WTC11 (cell line): ENCODE results near the gene G3BP2. TPM values are rescaled to one million over a fixed set of nuclear protein-coding genes. Genes with fewer than 3 reads are reported as not detected.

Source experiments
- ATAC-seq: fragments of 200-7000 bp; cut with Tn5 transposase; 2 replicates; pipeline ENCODE4 v1.10.0; 2021; ENCODE audit warnings: mild to moderate bottlenecking, moderate library complexity
- CTCF ChIA-PET: fragments of 300-600 bp; sonication (Branson Sonifier 250); formaldehyde crosslinking; loops from one replicate; lab custom pipeline; 2021; ENCODE audit warnings: antibody characterized with exemption; lab: Charles Lee
- POLR2A ChIA-PET: fragments of 350-600 bp; sonication (Branson Sonifier 250); formaldehyde crosslinking; loops from one replicate; lab custom pipeline; 2021; ENCODE audit warnings: antibody characterized with exemption; lab: Charles Lee
- DNase-seq: peaks from one replicate; pipeline ENCODE4 v3.0.0; 2021; ENCODE audit warnings: low spot score
- H3K27ac Mint-ChIP-seq: 2 replicates; pipeline ENCODE4 v1.8.0; 2021; ENCODE audit warnings: mixed read lengths
- H3K27me3 Mint-ChIP-seq: 2 replicates; pipeline ENCODE4 v1.8.0; 2021; ENCODE audit warnings: low read depth, mild to moderate bottlenecking, moderate library complexity, mixed read lengths
- H3K36me3 Mint-ChIP-seq: 2 replicates; pipeline ENCODE4 v1.8.0; 2021; ENCODE audit warnings: mixed read lengths
- H3K4me1 Mint-ChIP-seq: 2 replicates; pipeline ENCODE4 v1.8.0; 2022; ENCODE audit warnings: mixed read lengths
- H3K4me3 Mint-ChIP-seq: 2 replicates; pipeline ENCODE4 v1.8.0; 2021; ENCODE audit warnings: mild to moderate bottlenecking, moderate library complexity, mixed read lengths
- H3K9me3 Mint-ChIP-seq: 2 replicates; pipeline ENCODE4 v1.8.0; 2021; ENCODE audit warnings: mixed read lengths
- AFF4 ChIP-seq: sonication (generic); formaldehyde crosslinking; IDR thresholded peaks from 2 replicates; pipeline ENCODE4 v1.8.1; 2023; ENCODE audit warnings: mild to moderate bottlenecking, missing genetic modification reagents, borderline replicate concordance
- ATF2 ChIP-seq: sonication (generic); formaldehyde crosslinking; IDR thresholded peaks from 2 replicates; pipeline ENCODE4 v1.8.1; 2022; ENCODE audit warnings: low read depth, missing genetic modification reagents, borderline replicate concordance
- E2F4 ChIP-seq: sonication (generic); formaldehyde crosslinking; IDR thresholded peaks from 2 replicates; pipeline ENCODE4 v1.8.1; 2022; ENCODE audit warnings: low read depth, mild to moderate bottlenecking, moderate library complexity, missing genetic modification reagents, borderline replicate concordance
- EMX1 ChIP-seq: fragments of 250-450 bp; sonication (Bioruptor Pico); IDR thresholded peaks from 2 replicates; pipeline ENCODE4 v1.8.0; 2021; ENCODE audit warnings: mild to moderate bottlenecking
- ERG ChIP-seq: fragments of 250-450 bp; sonication (Bioruptor Pico); IDR thresholded peaks from 2 replicates; pipeline ENCODE4 v1.8.0; 2021; ENCODE audit warnings: mild to moderate bottlenecking
- ETV6 ChIP-seq: sonication (generic); formaldehyde crosslinking; IDR thresholded peaks from 2 replicates; pipeline ENCODE4 v1.8.1; 2022; ENCODE audit warnings: mild to moderate bottlenecking, missing genetic modification reagents
- GABPB1 ChIP-seq: sonication (generic); formaldehyde crosslinking; IDR thresholded peaks from 2 replicates; pipeline ENCODE4 v1.8.1; 2023; ENCODE audit warnings: mild to moderate bottlenecking, missing genetic modification reagents
- HMGXB4 ChIP-seq: sonication (generic); formaldehyde crosslinking; IDR thresholded peaks from 2 replicates; pipeline ENCODE4 v1.8.1; 2023; ENCODE audit warnings: mild to moderate bottlenecking, moderate library complexity, missing genetic modification reagents
- JAZF1 ChIP-seq: fragments of 250-450 bp; sonication (Bioruptor Pico); IDR thresholded peaks from 2 replicates; pipeline ENCODE4 v1.9.0; 2021; ENCODE audit warnings: moderate library complexity, mild to moderate bottlenecking, inconsistent platforms
- JUN ChIP-seq: sonication (generic); formaldehyde crosslinking; IDR thresholded peaks from 2 replicates; pipeline ENCODE4 v1.8.0; 2023; ENCODE audit warnings: mild to moderate bottlenecking, missing genetic modification reagents
- MAX ChIP-seq: sonication (generic); formaldehyde crosslinking; IDR thresholded peaks from 2 replicates; pipeline ENCODE4 v1.8.0; 2022; ENCODE audit warnings: mild to moderate bottlenecking, missing genetic modification reagents
- NR2C2 ChIP-seq: sonication (generic); formaldehyde crosslinking; IDR thresholded peaks from 2 replicates; pipeline ENCODE4 v1.8.0; 2022; ENCODE audit warnings: mild to moderate bottlenecking, missing genetic modification reagents
- NR3C1 ChIP-seq: sonication (generic); formaldehyde crosslinking; conservative IDR thresholded peaks from 2 replicates; pipeline ENCODE4 v1.8.1; 2023; ENCODE audit warnings: low read depth, mild to moderate bottlenecking, missing genetic modification reagents
- TCF7 ChIP-seq: sonication (generic); formaldehyde crosslinking; IDR thresholded peaks from 2 replicates; pipeline ENCODE4 v1.8.0; 2022; ENCODE audit warnings: mild to moderate bottlenecking, low read depth, missing genetic modification reagents, moderate library complexity
- TEAD4 ChIP-seq: sonication (generic); formaldehyde crosslinking; IDR thresholded peaks from 2 replicates; pipeline ENCODE4 v1.8.0; 2022; ENCODE audit warnings: mild to moderate bottlenecking, missing genetic modification reagents
- ZNF121 ChIP-seq: sonication (generic); formaldehyde crosslinking; IDR thresholded peaks from 2 replicates; pipeline ENCODE4 v1.8.0; 2023; ENCODE audit warnings: missing genetic modification reagents
- ZNF232 ChIP-seq: sonication (generic); formaldehyde crosslinking; IDR thresholded peaks from 2 replicates; pipeline ENCODE4 v1.8.0; 2022; ENCODE audit warnings: mild to moderate bottlenecking, missing genetic modification reagents
- ZNF423 ChIP-seq: fragments of 250-450 bp; sonication (Bioruptor Pico); IDR thresholded peaks from 2 replicates; pipeline ENCODE4 v2.1.2; 2022; ENCODE audit warnings: mild to moderate bottlenecking, moderate library complexity
- total RNA-seq: library from RNA; stranded (reverse); gene quantifications from 3 replicates; pipeline ENCODE4 v1.2.3, GENCODE V29; 2021

The G3BP2 gene
- total RNA-seq, 1 experiment from 2014 or later, result 284 TPM

GRCh38 chr4:75673959-75674328 is 733 bp upstream of the G3BP2 start (continued):
- TF ChIP-seq NR2C2, result no peak

- ChIA-PET POLR2A (interaction anchor here (1.1 to 3.4 kb wide), 2 partner anchors 52 to 54 kb away, joined by 3 to 28 read pairs; partner anchors contain the start of gene USO1), CTCF (interaction anchor here (0.6 to 1.4 kb wide), 3 partner anchors 19 to 175 kb away, joined by 3 to 5 read pairs (median 3); no protein-coding TSS in a partner anchor)
- no peak for ATAC-seq
- peak overlapping the region; percentile 100 for H3K27ac Mint-ChIP-seq
- DNase-seq, result peak; percentile 60
- no peak for TF ChIP-seq ATF2 (CRISPR knock-in tag)
- 0 out of 2 replicates have a peak, but pooled peaks have one; percentile 36 for TF ChIP-seq AFF4
- TF ChIP-seq E2F4 (CRISPR knock-in tag), result no peak
- TF ChIP-seq TCF7 (CRISPR knock-in tag), result no peak
- TF ChIP-seq ETV6, result no peak
- TF ChIP-seq JUN (CRISPR knock-in tag), result no peak
- TF ChIP-seq NR3C1 (CRISPR knock-in tag), result 0 out of 2 replicates have a peak, but pooled peaks have one; percentile 65
- peak; percentile 43; the same call in 1 of the 2 replicates for TF ChIP-seq HMGXB4 (CRISPR knock-in tag)
- TF ChIP-seq ZNF423 (CRISPR knock-in tag), result no peak
- TF ChIP-seq ZNF232, result no peak
- TF ChIP-seq JAZF1 (CRISPR knock-in tag), result no peak
- H3K36me3 Mint-ChIP-seq, result no peaks in the 10 kb centered on the region
- H3K4me1 Mint-ChIP-seq, result peaks cover 66% of the 10 kb centered on the region
- peak overlapping the region; percentile 96 for H3K4me3 Mint-ChIP-seq
- no peaks in the 10 kb centered on the region for H3K27me3 Mint-ChIP-seq
- no peaks in the 10 kb centered on the region for H3K9me3 Mint-ChIP-seq
Measured at GRCh38 chr4:75672461-75673026, 667 bp downstream of the G3BP2 start.

- no peaks in the 10 kb centered on the region for H3K27me3 Mint-ChIP-seq
- H3K4me1 Mint-ChIP-seq, result peaks cover 72% of the 10 kb centered on the region
- ChIA-PET POLR2A (interaction anchor here (1.1 to 3.4 kb wide), 2 partner anchors 52 to 54 kb away, joined by 3 to 28 read pairs; partner anchors contain the start of gene USO1), CTCF (interaction anchor here (1.1 to 1.4 kb wide), 2 partner anchors 37 to 176 kb away, joined by 3 read pairs; no protein-coding TSS in a partner anchor)
- H3K4me3 Mint-ChIP-seq, result peak overlapping the region; percentile 96
- no peaks in the 10 kb centered on the region for H3K36me3 Mint-ChIP-seq
- DNase-seq (no peak), ATAC-seq (no peak)
- H3K27ac Mint-ChIP-seq, result peak overlapping the region; percentile 100
- no peaks in the 10 kb centered on the region for H3K9me3 Mint-ChIP-seq
- TF ChIP-seq MAX, result no peak
- no peak for TF ChIP-seq ZNF121 (CRISPR knock-in tag)
- no peak for TF ChIP-seq TCF7 (CRISPR knock-in tag)
- no peak for TF ChIP-seq ERG (CRISPR knock-in tag)
- no peak for TF ChIP-seq EMX1 (CRISPR knock-in tag)
- no peak for TF ChIP-seq TEAD4
- TF ChIP-seq E2F4 (CRISPR knock-in tag), result no peak
- TF ChIP-seq JUN (CRISPR knock-in tag), result no peak
- TF ChIP-seq GABPB1 (CRISPR knock-in tag), result no peak
Measured at GRCh38 chr4:75671802-75672421, 1.3 kb downstream of the G3BP2 start.
